ENCODE results near the gene PIEZO1.
A peak's percentile ranks its signal among the peaks of the same experiment; 100 is the strongest.

Gene PIEZO1

GRCh38 chr16:88693420-88694177, 91.4 kb downstream of the PIEZO1 start:
- Histone ChIP-seq H3K9ac (ENCODE audit: low read depth, low read length) (no peak overlapping the region), H3K27ac (ENCODE audit: low read depth, low read length) (no peak overlapping the region), H3K4me3 (ENCODE audit: low read length) (no peak overlapping the region), H3K9me3 (ENCODE audit: insufficient read depth, low read depth, low read length) (no peaks in the 10 kb centered on the region), H3K36me3 (ENCODE audit: insufficient read depth, low read length) (peaks cover 27% of the 10 kb centered on the region), H3K27me3 (ENCODE audit: insufficient read depth, low read length) (0 out of 2 replicates have a peak, but pooled peaks cover 5% of the 10 kb centered on the region), H3K4me1 (ENCODE audit: insufficient read depth, low read length) (no peaks in the 10 kb centered on the region)
- 92% methylated on average over 39 of the region's 39 CpGs for WGBS

GRCh38 chr16:88692861-88693260, 92.2 kb downstream of the PIEZO1 start:
- 96% methylated on average over 10 of the region's 10 CpGs for WGBS
- Histone ChIP-seq H3K27me3 (ENCODE audit: insufficient read depth, low read length) (peaks cover 12% of the 10 kb centered on the region), H3K4me1 (ENCODE audit: insufficient read depth, low read length) (no peaks in the 10 kb centered on the region), H3K36me3 (ENCODE audit: insufficient read depth, low read length) (peaks cover 19% of the 10 kb centered on the region), H3K9ac (ENCODE audit: low read depth, low read length) (no peak overlapping the region), H3K27ac (ENCODE audit: low read depth, low read length) (no peak overlapping the region), H3K9me3 (ENCODE audit: insufficient read depth, low read depth, low read length) (no peaks in the 10 kb centered on the region), H3K4me3 (ENCODE audit: low read length) (no peak overlapping the region)

GRCh38 chr16:88691924-88692560, 93.0 kb downstream of the PIEZO1 start:
- Histone ChIP-seq H3K36me3 (ENCODE audit: insufficient read depth, low read length) (peaks cover 12% of the 10 kb centered on the region), H3K4me3 (ENCODE audit: low read length) (no peak overlapping the region), H3K9ac (ENCODE audit: low read depth, low read length) (no peak overlapping the region), H3K9me3 (ENCODE audit: insufficient read depth, low read depth, low read length) (no peaks in the 10 kb centered on the region), H3K27ac (ENCODE audit: low read depth, low read length) (no peak overlapping the region), H3K4me1 (ENCODE audit: insufficient read depth, low read length) (no peaks in the 10 kb centered on the region), H3K27me3 (ENCODE audit: insufficient read depth, low read length) (peaks cover 20% of the 10 kb centered on the region)
- 92% methylated on average over 26 of the region's 26 CpGs for WGBS

- Histone ChIP-seq H3K4me3 (ENCODE audit: low read length) (no peak overlapping the region), H3K27ac (ENCODE audit: low read depth, low read length) (no peak overlapping the region), H3K4me1 (ENCODE audit: insufficient read depth, low read length) (no peaks in the 10 kb centered on the region), H3K9me3 (ENCODE audit: insufficient read depth, low read depth, low read length) (no peaks in the 10 kb centered on the region), H3K36me3 (ENCODE audit: insufficient read depth, low read length) (0 out of 2 replicates have a peak, but pooled peaks cover 6% of the 10 kb centered on the region), H3K9ac (ENCODE audit: low read depth, low read length) (no peak overlapping the region), H3K27me3 (ENCODE audit: insufficient read depth, low read length) (peaks cover 26% of the 10 kb centered on the region)
- WGBS, result 89% methylated on average over 33 of the region's 33 CpGs
Observed at GRCh38 chr16:88691129-88691813, 93.7 kb downstream of the PIEZO1 start.

- H3K4me3 ChIP-seq (ENCODE audit: low read length), result no peak overlapping the region
- H3K9ac ChIP-seq (ENCODE audit: low read depth, low read length), result no peak overlapping the region
- no peaks in the 10 kb centered on the region for H3K36me3 ChIP-seq (ENCODE audit: insufficient read depth, low read length)
- H3K4me1 ChIP-seq (ENCODE audit: insufficient read depth, low read length), result peaks cover under 1% of the 10 kb centered on the region
- H3K27ac ChIP-seq (ENCODE audit: low read depth, low read length), result no peak overlapping the region
- 84% methylated on average over 21 of the region's 21 CpGs for WGBS
- no peaks in the 10 kb centered on the region for H3K9me3 ChIP-seq (ENCODE audit: insufficient read depth, low read depth, low read length)
- H3K27me3 ChIP-seq (ENCODE audit: insufficient read depth, low read length), result peaks cover 33% of the 10 kb centered on the region
Observed at GRCh38 chr16:88690341-88691128, 94.5 kb downstream of the PIEZO1 start.

- H3K4me1 ChIP-seq (ENCODE audit: insufficient read depth, low read length), result peaks cover 4% of the 10 kb centered on the region
- 55% methylated on average over 28 of the region's 28 CpGs for WGBS
- H3K4me3 ChIP-seq (ENCODE audit: low read length), result no peak overlapping the region
- no peak overlapping the region for H3K27ac ChIP-seq (ENCODE audit: low read depth, low read length)
- H3K36me3 ChIP-seq (ENCODE audit: insufficient read depth, low read length), result no peaks in the 10 kb centered on the region
- H3K9ac ChIP-seq (ENCODE audit: low read depth, low read length), result no peak overlapping the region
- peaks cover 49% of the 10 kb centered on the region for H3K27me3 ChIP-seq (ENCODE audit: insufficient read depth, low read length)
- H3K9me3 ChIP-seq (ENCODE audit: insufficient read depth, low read depth, low read length), result no peaks in the 10 kb centered on the region
Observed at GRCh38 chr16:88688013-88688778, 96.8 kb downstream of the PIEZO1 start.

GRCh38 chr16:88687676-88688012, 97.4 kb downstream of the PIEZO1 start:
- Histone ChIP-seq H3K36me3 (ENCODE audit: insufficient read depth, low read length) (no peaks in the 10 kb centered on the region), H3K27me3 (ENCODE audit: insufficient read depth, low read length) (peaks cover 49% of the 10 kb centered on the region), H3K27ac (ENCODE audit: low read depth, low read length) (no peak overlapping the region), H3K4me3 (ENCODE audit: low read length) (no peak overlapping the region), H3K4me1 (ENCODE audit: insufficient read depth, low read length) (peaks cover 4% of the 10 kb centered on the region), H3K9me3 (ENCODE audit: insufficient read depth, low read depth, low read length) (no peaks in the 10 kb centered on the region), H3K9ac (ENCODE audit: low read depth, low read length) (no peak overlapping the region)
- 55% methylated on average over 2 of the region's 3 CpGs for WGBS

- H3K36me3 ChIP-seq (ENCODE audit: insufficient read depth, low read length), result no peaks in the 10 kb centered on the region
- no peak overlapping the region for H3K27ac ChIP-seq (ENCODE audit: low read depth, low read length)
- WGBS, result 75% methylated on average over 10 of the region's 10 CpGs
- H3K27me3 ChIP-seq (ENCODE audit: insufficient read depth, low read length), result peaks cover 49% of the 10 kb centered on the region
- no peak overlapping the region for H3K9ac ChIP-seq (ENCODE audit: low read depth, low read length)
- H3K9me3 ChIP-seq (ENCODE audit: insufficient read depth, low read depth, low read length), result no peaks in the 10 kb centered on the region
- H3K4me1 ChIP-seq (ENCODE audit: insufficient read depth, low read length), result peaks cover 4% of the 10 kb centered on the region
- no peak overlapping the region for H3K4me3 ChIP-seq (ENCODE audit: low read length)
Observed at GRCh38 chr16:88687254-88687576, 97.8 kb downstream of the PIEZO1 start.

GRCh38 chr16:88686439-88687253, 98.4 kb downstream of the PIEZO1 start, which contains the start of gene SNAI3:
TSS of gene SNAI3 (minus strand) at chr16:88686507. CDS start at chr16:88686406, 101 bp downstream.
- Histone ChIP-seq H3K4me1 (ENCODE audit: insufficient read depth, low read length) (peaks cover 4% of the 10 kb centered on the region), H3K9me3 (ENCODE audit: insufficient read depth, low read depth, low read length) (no peaks in the 10 kb centered on the region), H3K9ac (ENCODE audit: low read depth, low read length) (peak within 1 kb of the TSS; percentile 68; the same call in 1 of the 2 replicates), H3K4me3 (ENCODE audit: low read length) (peak within 1 kb of the TSS; percentile 78), H3K27me3 (ENCODE audit: insufficient read depth, low read length) (peaks cover 49% of the 10 kb centered on the region), H3K36me3 (ENCODE audit: insufficient read depth, low read length) (no peaks in the 10 kb centered on the region), H3K27ac (ENCODE audit: low read depth, low read length) (no peak within 1 kb of the TSS)
- WGBS, result 7% methylated on average over 65 of the region's 65 CpGs

GRCh38 chr16:88686062-88686438, 99.0 kb downstream of the PIEZO1 start:
- under 1% methylated on average over 25 of the region's 25 CpGs for WGBS
- Histone ChIP-seq H3K4me3 (ENCODE audit: low read length) (peak overlapping the region; percentile 78), H3K27me3 (ENCODE audit: insufficient read depth, low read length) (peaks cover 49% of the 10 kb centered on the region), H3K27ac (ENCODE audit: low read depth, low read length) (no peak overlapping the region), H3K4me1 (ENCODE audit: insufficient read depth, low read length) (peaks cover 4% of the 10 kb centered on the region), H3K9me3 (ENCODE audit: insufficient read depth, low read depth, low read length) (no peaks in the 10 kb centered on the region), H3K36me3 (ENCODE audit: insufficient read depth, low read length) (no peaks in the 10 kb centered on the region), H3K9ac (ENCODE audit: low read depth, low read length) (peak overlapping the region; percentile 68; the same call in 1 of the 2 replicates)

All from HUES64 (cell line).